Tibial artery (tissue), 4 donors: ENCODE results near the gene TSSC4.

Experiments used
- DNase-seq, 2 donors: peaks; one replicate each; pipeline ENCODE4 v3.0.0-alpha.2; 2019
- H3K27ac ChIP-seq, 2 donors: fragments of 200-600 bp; sonication (generic) in 1 of 2; 1 replicate in 1 of 2; 2 replicates in 1 of 2; pipeline ENCODE4 v1.5.1; 2018 to 2019; ENCODE audit warnings: mild to moderate bottlenecking in 1 of 2
- H3K27me3 ChIP-seq, 2 donors: fragments of 200-600 bp; sonication (generic) in 1 of 2; one replicate each; pipeline versions ENCODE4 v1.5.1 to v1.6.0; 2016 to 2019
- H3K36me3 ChIP-seq, 3 donors: fragments of 200-600 bp; sonication (generic) in 2 of 3; one replicate each; pipeline ENCODE4 v1.5.1; 2016 to 2019; ENCODE audit warnings: mild to moderate bottlenecking in 2 of 3
- H3K4me1 ChIP-seq, 4 donors: fragments of 200-600 bp; sonication (generic) in 2 of 4; 1 replicate in 3 of 4; 2 replicates in 1 of 4; pipeline ENCODE4 v1.5.1; 2016 to 2019
- H3K4me3 ChIP-seq, 2 donors: fragments of 200-600 bp; sonication (generic) in 1 of 2; 1 replicate in 1 of 2; 2 replicates in 1 of 2; pipeline ENCODE4 v1.5.1; 2018 to 2019; ENCODE audit warnings: mild to moderate bottlenecking in 2 of 2
- H3K9me3 ChIP-seq, 3 donors: fragments of 200-600 bp; sonication (generic) in 1 of 3; one replicate each; pipeline ENCODE4 v1.5.1; 2016 to 2019
- intact Hi-C: fragments of 100-400 bp; cut with DNase I; formaldehyde crosslinking; loops from one replicate; pipeline ENCODE4 v1.15.0; 2023; ENCODE audit warnings: low total_unique reads
- TF ChIP-seq, protein P1 (sequence below), 2 experiments: fragments of 200-600 bp in 1 of 2; fragments of 450-650 bp in 1 of 2; IDR thresholded peaks; one replicate each; pipeline ENCODE4 v1.5.1; 2017 to 2019; ENCODE audit warnings: antibody characterized with exemption in 2 of 2, mild to moderate bottlenecking in 1 of 2, moderate library complexity in 1 of 2

TSSC4 gene

DNA sequence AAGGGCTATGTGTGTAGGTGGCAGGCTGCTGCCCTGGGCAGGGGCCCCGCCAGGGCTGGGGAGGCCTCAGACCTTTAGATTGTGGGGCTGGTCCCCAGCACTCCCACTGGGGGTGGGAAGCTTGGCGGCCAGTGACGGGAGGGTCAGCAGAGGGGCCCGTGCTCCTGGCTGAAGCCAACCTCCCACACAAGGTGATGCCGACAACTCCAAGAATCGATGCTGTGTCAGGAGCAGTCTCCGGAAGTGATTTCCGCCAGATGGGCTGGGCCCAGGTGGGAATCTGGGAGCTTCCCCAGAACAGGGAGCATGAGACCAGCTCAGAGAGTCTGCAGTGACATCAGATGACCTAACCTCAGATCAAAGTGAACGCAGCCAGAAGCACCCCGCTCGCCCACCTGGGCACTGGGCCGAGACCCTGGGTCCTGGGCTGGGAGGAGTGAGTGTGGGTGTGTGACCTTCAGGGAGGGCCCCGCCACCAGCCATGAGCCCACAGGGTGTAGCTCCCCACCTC, 36.0 kb downstream of the TSSC4 start:
- Histone ChIP-seq H3K36me3 (no peaks in the 10 kb centered on the region), H3K27me3 (peaks cover 0 to 57% of the 10 kb centered on the region in 2 donors)

DNA sequence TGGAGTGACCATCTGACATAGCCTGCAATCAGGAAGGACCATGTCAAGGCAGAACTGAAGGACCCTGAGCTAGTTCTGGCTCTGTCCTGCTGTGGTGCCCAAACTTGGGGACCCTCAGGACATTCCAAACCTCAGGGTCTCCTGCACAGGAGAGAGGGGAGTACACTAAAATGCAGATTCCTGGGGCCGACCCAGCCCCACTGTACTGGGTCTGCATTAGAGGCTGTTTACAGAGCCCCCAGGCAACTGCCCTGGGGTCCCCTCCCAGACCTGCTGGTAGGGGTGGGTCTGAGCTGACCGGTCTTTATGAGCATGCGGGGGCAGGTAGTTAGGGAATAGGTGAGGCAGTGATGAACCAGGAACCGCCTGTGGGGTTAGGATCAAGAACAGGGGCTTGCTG, 37.0 kb downstream of the TSSC4 start:
- TF ChIP-seq, protein P1, sequence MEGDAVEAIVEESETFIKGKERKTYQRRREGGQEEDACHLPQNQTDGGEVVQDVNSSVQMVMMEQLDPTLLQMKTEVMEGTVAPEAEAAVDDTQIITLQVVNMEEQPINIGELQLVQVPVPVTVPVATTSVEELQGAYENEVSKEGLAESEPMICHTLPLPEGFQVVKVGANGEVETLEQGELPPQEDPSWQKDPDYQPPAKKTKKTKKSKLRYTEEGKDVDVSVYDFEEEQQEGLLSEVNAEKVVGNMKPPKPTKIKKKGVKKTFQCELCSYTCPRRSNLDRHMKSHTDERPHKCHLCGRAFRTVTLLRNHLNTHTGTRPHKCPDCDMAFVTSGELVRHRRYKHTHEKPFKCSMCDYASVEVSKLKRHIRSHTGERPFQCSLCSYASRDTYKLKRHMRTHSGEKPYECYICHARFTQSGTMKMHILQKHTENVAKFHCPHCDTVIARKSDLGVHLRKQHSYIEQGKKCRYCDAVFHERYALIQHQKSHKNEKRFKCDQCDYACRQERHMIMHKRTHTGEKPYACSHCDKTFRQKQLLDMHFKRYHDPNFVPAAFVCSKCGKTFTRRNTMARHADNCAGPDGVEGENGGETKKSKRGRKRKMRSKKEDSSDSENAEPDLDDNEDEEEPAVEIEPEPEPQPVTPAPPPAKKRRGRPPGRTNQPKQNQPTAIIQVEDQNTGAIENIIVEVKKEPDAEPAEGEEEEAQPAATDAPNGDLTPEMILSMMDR (IDR thresholded peaks at IDR 0.05), result no peak
- no peak overlapping the region for H3K4me3 ChIP-seq

More for the DNA sequence above, 36.0 kb downstream of the TSSC4 start:
- H3K27ac ChIP-seq, result no peak overlapping the region
- intact Hi-C loops, result no loop called here
- DNase-seq, result no peak
- no peak overlapping the region for H3K4me3 ChIP-seq
- TF ChIP-seq, protein P1 (IDR thresholded peaks at IDR 0.05), result no peak
- H3K9me3 ChIP-seq, result no peaks in the 10 kb centered on the region
- H3K4me1 ChIP-seq, result no peaks in the 10 kb centered on the region

DNA sequence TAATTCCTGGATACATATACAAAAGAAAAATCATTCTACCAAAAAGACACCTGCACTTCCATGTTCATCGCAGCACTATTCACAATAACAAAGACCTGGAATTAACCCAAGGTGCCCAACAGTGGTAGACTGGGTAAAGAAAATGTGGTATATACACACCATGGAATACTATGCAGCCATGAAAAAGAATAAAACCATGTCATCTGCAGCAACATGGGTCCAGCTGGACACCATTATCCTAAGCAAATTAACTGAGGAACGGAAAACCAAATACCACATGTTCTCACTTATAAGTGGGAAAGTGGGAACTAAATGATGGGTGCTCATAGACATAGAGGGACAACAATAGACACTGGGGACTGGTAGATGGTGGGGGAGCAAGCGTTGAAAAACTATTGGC, 39.3 kb downstream of the TSSC4 start:
- DNase-seq, result no peak
- H3K4me3 ChIP-seq, result no peak overlapping the region
- intact Hi-C loops, result no loop called here
- peaks cover 0 to 62% of the 10 kb centered on the region in 2 donors for H3K27me3 ChIP-seq
- no peak overlapping the region for H3K27ac ChIP-seq
- TF ChIP-seq, protein P1 (IDR thresholded peaks at IDR 0.05), result no peak
- H3K4me1 ChIP-seq, result peaks cover 0 to 8% (median 3%) of the 10 kb centered on the region in 4 donors
- no peaks in the 10 kb centered on the region for H3K9me3 ChIP-seq
- no peaks in the 10 kb centered on the region for H3K36me3 ChIP-seq

More for the DNA sequence above, 37.0 kb downstream of the TSSC4 start:
- Histone ChIP-seq H3K27me3 (peaks cover 0 to 51% of the 10 kb centered on the region in 2 donors), H3K27ac (no peak overlapping the region), H3K36me3 (no peaks in the 10 kb centered on the region), H3K9me3 (no peaks in the 10 kb centered on the region), H3K4me1 (no peaks in the 10 kb centered on the region)
- intact Hi-C loops, result no loop called here
- no peak for DNase-seq

DNA sequence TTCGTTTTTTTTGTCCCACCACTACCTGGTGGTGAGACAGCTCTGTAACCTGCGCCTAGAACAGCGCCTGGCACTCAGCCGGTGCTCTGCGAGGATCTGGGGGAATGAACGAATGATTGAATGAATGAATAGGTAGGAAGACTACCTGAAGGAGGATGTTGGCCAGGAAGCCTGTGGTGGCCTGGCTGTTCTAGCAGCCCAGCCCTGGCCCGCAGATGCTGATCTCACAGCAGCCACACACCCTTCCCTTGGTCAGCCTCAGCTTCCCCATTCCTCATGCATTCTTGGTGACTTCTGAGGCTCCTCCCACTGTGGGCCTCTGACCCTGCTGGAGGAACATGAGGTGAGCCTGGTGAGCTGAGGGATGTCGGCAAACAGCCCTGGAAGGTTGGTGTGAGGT, 40.1 kb downstream of the TSSC4 start:
- intact Hi-C loops, result no loop called here
- Histone ChIP-seq H3K27me3 (peaks cover 0 to 66% of the 10 kb centered on the region in 2 donors), H3K4me3 (no peak overlapping the region), H3K27ac (no peak overlapping the region), H3K36me3 (no peaks in the 10 kb centered on the region), H3K4me1 (peaks cover 0 to 15% (median 5%) of the 10 kb centered on the region in 4 donors), H3K9me3 (no peaks in the 10 kb centered on the region)
- peak in 1 of 2 donors; percentile 31 for DNase-seq
- TF ChIP-seq, protein P1 (IDR thresholded peaks at IDR 0.05), result no peak

DNA sequence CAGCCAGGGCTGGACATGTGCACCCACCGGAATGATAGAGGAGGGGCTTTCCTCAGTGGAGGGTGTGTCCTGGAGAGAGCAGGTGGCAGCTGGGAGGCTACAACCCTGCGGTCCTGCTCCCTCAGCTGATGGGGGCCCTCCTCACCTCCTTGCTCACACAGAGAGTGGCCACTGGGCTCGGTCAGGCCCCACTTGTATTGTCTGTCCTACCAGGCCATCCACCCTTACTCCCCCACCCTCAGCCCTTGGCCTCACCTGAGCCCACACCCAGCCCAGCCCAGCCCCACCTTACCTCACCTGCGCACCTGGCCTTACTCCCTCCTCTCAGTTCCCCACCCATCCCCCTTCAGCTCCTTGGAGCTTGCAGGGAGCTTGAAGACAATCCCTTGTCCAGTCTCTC, 40.6 kb downstream of the TSSC4 start:
- H3K27me3 ChIP-seq, result peaks cover 0 to 66% of the 10 kb centered on the region in 2 donors
- no peaks in the 10 kb centered on the region for H3K9me3 ChIP-seq
- no peak overlapping the region for H3K27ac ChIP-seq
- H3K36me3 ChIP-seq, result no peaks in the 10 kb centered on the region
- no peak overlapping the region for H3K4me3 ChIP-seq
- intact Hi-C loops, result no loop called here
- DNase-seq, result peak in 1 of 2 donors; percentile 57
- H3K4me1 ChIP-seq, result peaks cover 0 to 15% (median 7%) of the 10 kb centered on the region in 4 donors
- TF ChIP-seq, protein P1 (IDR thresholded peaks at IDR 0.05), result no peak

DNA sequence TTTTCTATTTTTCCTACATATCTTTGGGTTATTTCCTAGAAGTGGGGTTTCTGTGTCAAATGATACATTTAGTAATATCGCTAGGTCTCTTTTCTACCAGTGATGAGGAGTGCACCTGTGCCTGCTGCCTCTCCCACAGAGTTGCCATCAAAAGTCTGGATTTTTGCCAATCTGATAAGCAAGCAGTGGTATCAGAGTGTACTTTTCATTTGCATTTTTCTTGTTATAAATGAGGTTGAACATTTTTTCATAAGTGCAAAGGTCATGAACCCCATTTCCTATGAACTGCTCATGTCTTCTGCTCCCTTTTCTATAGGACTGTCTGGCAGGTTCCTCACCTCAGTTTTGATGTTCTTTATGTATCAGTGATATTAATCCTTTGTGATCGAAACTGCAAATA, 42.0 kb downstream of the TSSC4 start:
- Histone ChIP-seq H3K4me1 (peaks cover 0 to 22% (median 7%) of the 10 kb centered on the region in 4 donors), H3K36me3 (no peaks in the 10 kb centered on the region), H3K9me3 (no peaks in the 10 kb centered on the region), H3K27ac (no peak overlapping the region), H3K27me3 (peaks cover 0 to 66% of the 10 kb centered on the region in 2 donors), H3K4me3 (no peak overlapping the region)
- DNase-seq, result no peak
- TF ChIP-seq, protein P1 (IDR thresholded peaks at IDR 0.05), result no peak
- intact Hi-C loops, result no loop called here
